ENCODE results near the gene ECT2.

DNA sequence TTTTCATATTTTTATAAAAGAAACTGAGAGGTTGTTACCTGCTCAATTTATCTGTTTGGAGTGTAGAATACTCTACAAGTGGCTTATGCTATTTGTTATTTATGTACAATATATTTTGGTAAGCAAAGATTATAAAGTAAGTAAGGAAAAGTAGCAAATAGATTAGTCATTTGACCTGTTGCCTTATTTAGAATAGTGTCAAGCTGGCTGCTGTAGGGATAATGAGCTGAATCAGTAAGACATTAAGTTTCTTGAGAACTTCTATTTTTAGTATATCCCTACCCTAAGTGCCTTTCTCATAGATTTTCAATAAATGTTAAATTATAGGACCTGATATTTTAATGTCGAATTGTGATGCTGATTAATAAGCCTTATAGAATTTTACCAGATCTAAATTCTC lies 37.2 kb downstream of the ECT2 start:
- no peak for TF ChIP-seq EZH2 (IDR thresholded peaks at IDR 0.05; ENCODE audit: low read depth, low read length, severe bottlenecking)
- TF ChIP-seq, protein P1, sequence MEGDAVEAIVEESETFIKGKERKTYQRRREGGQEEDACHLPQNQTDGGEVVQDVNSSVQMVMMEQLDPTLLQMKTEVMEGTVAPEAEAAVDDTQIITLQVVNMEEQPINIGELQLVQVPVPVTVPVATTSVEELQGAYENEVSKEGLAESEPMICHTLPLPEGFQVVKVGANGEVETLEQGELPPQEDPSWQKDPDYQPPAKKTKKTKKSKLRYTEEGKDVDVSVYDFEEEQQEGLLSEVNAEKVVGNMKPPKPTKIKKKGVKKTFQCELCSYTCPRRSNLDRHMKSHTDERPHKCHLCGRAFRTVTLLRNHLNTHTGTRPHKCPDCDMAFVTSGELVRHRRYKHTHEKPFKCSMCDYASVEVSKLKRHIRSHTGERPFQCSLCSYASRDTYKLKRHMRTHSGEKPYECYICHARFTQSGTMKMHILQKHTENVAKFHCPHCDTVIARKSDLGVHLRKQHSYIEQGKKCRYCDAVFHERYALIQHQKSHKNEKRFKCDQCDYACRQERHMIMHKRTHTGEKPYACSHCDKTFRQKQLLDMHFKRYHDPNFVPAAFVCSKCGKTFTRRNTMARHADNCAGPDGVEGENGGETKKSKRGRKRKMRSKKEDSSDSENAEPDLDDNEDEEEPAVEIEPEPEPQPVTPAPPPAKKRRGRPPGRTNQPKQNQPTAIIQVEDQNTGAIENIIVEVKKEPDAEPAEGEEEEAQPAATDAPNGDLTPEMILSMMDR (IDR thresholded peaks at IDR 0.05; ENCODE audit: control extremely low read depth in 1 of 3, insufficient read depth in 1 of 3, low read depth in 1 of 3, low read length in 3 of 3) = no peak
- TF ChIP-seq RFX5 (IDR thresholded peaks at IDR 0.05; ENCODE audit: borderline replicate concordance, low read depth, low read length) = no peak
- no peak for TF ChIP-seq KDM1A (IDR thresholded peaks at IDR 0.05; ENCODE audit: borderline replicate concordance, low read length)
- no peak for TF ChIP-seq CHD2 (IDR thresholded peaks at IDR 0.05; ENCODE audit: low read length)
- TF ChIP-seq, protein P2, sequence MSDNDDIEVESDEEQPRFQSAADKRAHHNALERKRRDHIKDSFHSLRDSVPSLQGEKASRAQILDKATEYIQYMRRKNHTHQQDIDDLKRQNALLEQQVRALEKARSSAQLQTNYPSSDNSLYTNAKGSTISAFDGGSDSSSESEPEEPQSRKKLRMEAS (IDR thresholded peaks at IDR 0.05) = no peak
- TF ChIP-seq POLR2AphosphoS5 (IDR thresholded peaks at IDR 0.05; ENCODE audit: low read depth, low read length) = no peak
- TF ChIP-seq RNF2 (IDR thresholded peaks at IDR 0.05; ENCODE audit: borderline replicate concordance, low read depth, low read length, missing control alignments, poor library complexity, severe bottlenecking) = no peak
- no peak for TF ChIP-seq SRF (IDR thresholded peaks at IDR 0.05; ENCODE audit: low read depth, low read length)
